ENCODE data around the gene PRMT1. TPM values are rescaled to one million over a fixed set of nuclear protein-coding genes. Genes with fewer than 3 reads are reported as not detected.

Gene PRMT1
- total RNA-seq, 4 donors from 2014 or later, result 117 to 156 (median 139) TPM

DNA sequence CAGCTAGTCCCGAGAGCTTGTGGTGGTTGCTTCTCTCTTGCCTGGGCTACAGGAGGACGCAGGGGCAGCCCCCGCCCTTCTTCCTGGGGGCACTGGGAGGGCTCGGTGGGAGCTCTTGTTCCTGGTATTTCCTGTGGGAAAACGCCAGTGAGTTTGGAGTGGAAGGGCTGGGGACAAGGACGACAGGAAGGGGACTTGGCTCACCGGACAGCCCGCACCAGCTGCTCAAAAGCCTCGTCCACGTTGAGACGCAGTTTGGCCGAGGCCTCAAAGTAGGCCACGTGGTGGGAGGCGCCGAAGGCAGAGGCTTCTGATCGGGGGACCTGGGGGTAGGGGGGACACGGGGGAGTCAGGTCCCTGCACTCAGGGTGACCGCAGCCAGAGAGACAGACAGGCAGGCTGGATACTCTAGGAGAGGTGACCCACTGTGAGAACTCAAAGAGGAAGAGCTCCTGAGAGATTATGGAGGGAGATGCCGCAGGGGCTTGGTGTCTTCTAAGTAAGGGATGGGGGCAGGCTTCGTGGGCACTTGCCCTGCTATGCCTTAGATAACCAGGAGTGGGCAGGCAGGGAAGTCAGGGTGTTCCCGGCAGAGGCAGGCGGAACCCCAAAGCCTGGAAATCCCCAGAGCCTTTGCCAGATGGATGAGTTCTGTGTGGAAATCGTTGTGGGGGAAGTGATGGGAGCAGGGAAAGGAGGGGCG lies 41.4 kb upstream of the PRMT1 start:
- Histone ChIP-seq H3K9me3 (no peaks in the 10 kb centered on the region), H3K36me3 (no peaks in the 10 kb centered on the region), H3K27ac (peak overlapping the region in 1 of 3 donors; percentile 18), H3K4me1 (peaks cover 7 to 39% of the 10 kb centered on the region in 2 donors), H3K27me3 (no peaks in the 10 kb centered on the region), H3K4me3 (replicated peaks in 1 of 3) (no peak overlapping the region)
- TF ChIP-seq CTCF (IDR thresholded peaks at IDR 0.05), result no peak
- no peak for TF ChIP-seq POLR2A (IDR thresholded peaks at IDR 0.05)
- intact Hi-C loops (cut with DNase I), result loop anchor here (5.0 kb wide), 1 partner anchor 38 kb away; no protein-coding TSS in a partner anchor
- DNase-seq, result peak in 1 of 2 donors; percentile 20
- 31 to 36% methylated on average over 22 to 24 of the region's 24 CpGs for WGBS, 2 donors

- H3K4me1 ChIP-seq, result peaks cover 14 to 39% of the 10 kb centered on the region in 2 donors
- WGBS, 2 donors, result 57 to 65% methylated on average over 21 to 30 of the region's 30 CpGs
- intact Hi-C loops (cut with DNase I), result loop anchor here (5.0 kb wide), 1 partner anchor 39 kb away; no protein-coding TSS in a partner anchor
- no peak overlapping the region for H3K4me3 ChIP-seq (replicated peaks in 1 of 3)
- no peak for DNase-seq
- H3K9me3 ChIP-seq, result no peaks in the 10 kb centered on the region
- TF ChIP-seq POLR2A (IDR thresholded peaks at IDR 0.05) (no peak), CTCF (IDR thresholded peaks at IDR 0.05) (no peak)
- H3K36me3 ChIP-seq, result no peaks in the 10 kb centered on the region
- H3K27ac ChIP-seq, result no peak overlapping the region
- H3K27me3 ChIP-seq, result no peaks in the 10 kb centered on the region
These were observed 40.7 kb upstream of the PRMT1 start for GRCh38 chr19:49636233-49636932.

- peaks cover 21 to 46% of the 10 kb centered on the region in 2 donors for H3K4me1 ChIP-seq
- intact Hi-C loops (cut with DNase I), result loop anchor here (5.0 kb wide), 1 partner anchor 41 kb away; no protein-coding TSS in a partner anchor
- H3K27me3 ChIP-seq, result no peaks in the 10 kb centered on the region
- H3K27ac ChIP-seq, result peak overlapping the region; percentile 62 to 96 (median 71)
- H3K9me3 ChIP-seq, result no peaks in the 10 kb centered on the region
- DNase-seq, result peak; percentile 38 to 47
- peak overlapping the region in 1 of 3 donors; percentile 75 for H3K4me3 ChIP-seq (replicated peaks in 1 of 3)
- TF ChIP-seq CTCF (IDR thresholded peaks at IDR 0.05) (no peak), POLR2A (IDR thresholded peaks at IDR 0.05) (no peak)
- no peaks in the 10 kb centered on the region for H3K36me3 ChIP-seq
- 22 to 24% methylated on average over 19 of the region's 19 CpGs for WGBS, 2 donors
These were observed 39.0 kb upstream of the PRMT1 start for GRCh38 chr19:49637821-49638738.

DNA sequence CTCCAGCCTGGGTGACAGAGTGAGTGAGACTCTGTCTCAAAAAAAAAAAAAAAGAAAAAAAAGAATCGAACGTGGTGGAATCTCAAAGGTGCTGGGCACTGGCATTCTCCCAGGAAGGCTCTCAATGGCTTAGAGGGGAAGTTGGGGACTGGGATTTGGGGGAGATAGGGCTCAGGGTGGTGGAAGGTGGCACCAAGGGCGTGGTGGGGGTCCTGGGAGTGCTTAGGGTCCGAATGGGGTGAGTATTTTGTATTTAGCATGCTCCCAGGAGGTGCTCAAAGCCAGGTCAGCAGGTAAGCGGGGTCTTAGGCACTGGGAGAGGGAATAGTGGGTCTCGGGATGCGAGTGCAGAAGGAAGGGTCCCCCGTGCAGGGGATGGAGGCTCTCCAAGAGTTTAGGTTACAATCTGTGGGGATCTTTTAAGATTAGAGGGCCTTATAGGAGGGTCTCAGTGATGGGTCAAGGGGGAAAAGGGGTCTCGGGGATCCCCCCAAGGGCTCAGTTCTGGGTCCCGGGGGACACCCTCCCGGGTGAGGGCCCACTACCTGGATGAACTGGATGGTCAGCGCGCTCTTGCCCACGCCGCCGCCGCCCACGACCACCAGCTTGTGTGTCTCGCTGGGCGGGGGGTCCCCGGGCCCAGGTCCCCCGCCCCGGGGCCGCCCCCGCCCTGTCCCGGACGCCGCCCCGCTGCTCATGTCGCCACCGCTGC lies 37.5 kb upstream of the PRMT1 start:
- Histone ChIP-seq H3K27ac (peak overlapping the region; percentile 62 to 96 (median 77)), H3K4me1 (peaks cover 25 to 56% of the 10 kb centered on the region in 2 donors), H3K36me3 (no peaks in the 10 kb centered on the region), H3K4me3 (replicated peaks in 1 of 3) (peak overlapping the region; percentile 5 to 75 (median 72)), H3K9me3 (no peaks in the 10 kb centered on the region), H3K27me3 (no peaks in the 10 kb centered on the region)
- no peak for TF ChIP-seq POLR2A (IDR thresholded peaks at IDR 0.05)
- no peak for TF ChIP-seq CTCF (IDR thresholded peaks at IDR 0.05)
- intact Hi-C loops (cut with DNase I), result loop anchor here (5.0 kb wide), 1 partner anchor 42 kb away; no protein-coding TSS in a partner anchor
- DNase-seq, result peak; percentile 60 to 62
- WGBS, 2 donors, result 10 to 15% methylated on average over 8 to 11 of the region's 31 CpGs
